ENCODE results near the gene NAT9. TPM values are rescaled to one million over a fixed set of nuclear protein-coding genes. Genes with fewer than 3 reads are reported as not detected.

Gene NAT9
- polyA plus RNA-seq, 1 experiment, result 33.6 TPM

- no peak overlapping the region for H3K4me3 ChIP-seq (ENCODE audit: low read depth, low read length)
- H3K27me3 ChIP-seq (ENCODE audit: control insufficient read depth, insufficient read depth, low read length), result no peaks in the 10 kb centered on the region
- TF ChIP-seq CTCF (IDR thresholded peaks at IDR 0.05; ENCODE audit: low read depth, low read length), result no peak
Observed at GRCh38 chr17:74767111-74767516, 9.0 kb downstream of the NAT9 start.

DNA sequence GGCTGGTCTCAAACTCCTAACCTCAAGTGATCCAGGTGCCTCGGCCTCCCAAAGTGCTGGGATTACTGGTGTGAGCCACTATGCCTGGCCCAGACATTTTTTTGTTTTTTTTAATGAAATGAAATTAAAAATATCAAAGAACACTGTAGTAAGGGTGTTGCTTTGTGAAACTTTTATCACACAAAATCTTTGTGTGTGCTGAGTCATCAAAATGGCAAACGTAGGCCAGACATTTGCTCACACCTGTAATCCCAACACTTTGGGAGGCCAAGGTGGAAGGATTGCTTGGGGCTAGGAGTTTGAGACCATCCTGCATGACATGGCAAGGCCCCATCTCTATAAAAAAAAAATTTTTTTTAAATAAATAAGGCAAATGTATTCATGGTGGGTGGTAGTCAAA lies 9.7 kb downstream of the NAT9 start:
- Histone ChIP-seq H3K27ac (ENCODE audit: low read depth, low read length) (no peak overlapping the region), H3K9me3 (ENCODE audit: control insufficient read depth, insufficient read depth, low read length) (no peaks in the 10 kb centered on the region; the same call in 1 of the 2 replicates), H3K4me3 (ENCODE audit: low read depth, low read length) (no peak overlapping the region), H3K27me3 (ENCODE audit: control insufficient read depth, insufficient read depth, low read length) (no peaks in the 10 kb centered on the region)
- ChIA-PET POLR2A (no interaction called here), CTCF (interaction anchor here (1.0 to 1.2 kb wide), 2 partner anchors 22 to 99 kb away, joined by 3 to 4 read pairs; no protein-coding TSS in a partner anchor)
- no peak for DNase-seq (ENCODE audit: low read depth, low spot score)
- TF ChIP-seq CTCF (IDR thresholded peaks at IDR 0.05; ENCODE audit: low read depth, low read length), result no peak

More at GRCh38 chr17:74767111-74767516, 9.0 kb downstream of the NAT9 start:
- ChIA-PET CTCF (interaction anchor here (0.7 to 1.5 kb wide), 4 partner anchors 17 to 98 kb away, joined by 3 to 6 read pairs (median 4); no protein-coding TSS in a partner anchor), POLR2A (no interaction called here)
- H3K27ac ChIP-seq (ENCODE audit: low read depth, low read length), result no peak overlapping the region
- no peak for DNase-seq (ENCODE audit: low read depth, low spot score)
- H3K9me3 ChIP-seq (ENCODE audit: control insufficient read depth, insufficient read depth, low read length), result no peaks in the 10 kb centered on the region; the same call in 1 of the 2 replicates

DNA sequence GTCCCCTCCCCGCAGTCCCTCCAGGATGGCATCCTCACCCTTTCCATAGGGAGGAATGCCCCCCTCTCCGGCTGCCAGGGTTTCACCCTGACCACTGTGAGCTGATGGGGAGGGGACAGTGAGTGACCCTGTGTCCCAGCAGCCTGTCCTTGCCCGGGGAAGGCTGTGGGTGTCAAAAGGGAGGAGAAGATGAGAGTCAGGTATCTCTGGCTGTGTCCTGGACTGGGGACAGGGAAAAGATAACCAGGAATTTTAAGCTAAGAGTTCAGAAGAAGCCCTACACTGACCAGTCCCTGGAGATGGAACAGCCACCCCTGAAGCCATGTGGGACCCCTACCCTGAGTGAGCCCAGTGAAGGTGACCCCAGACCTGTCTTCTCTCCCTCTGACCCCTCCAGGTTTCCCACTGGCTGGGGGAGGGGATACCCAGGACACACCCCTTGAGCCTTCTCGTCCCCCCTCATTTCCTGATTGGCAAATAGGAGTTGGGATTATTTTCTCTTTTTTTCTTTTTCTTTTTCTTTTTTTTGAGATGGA lies 11.3 kb downstream of the NAT9 start:
- Histone ChIP-seq H3K9me3 (ENCODE audit: control insufficient read depth, insufficient read depth, low read length) (no peaks in the 10 kb centered on the region; the same call in 1 of the 2 replicates), H3K27ac (ENCODE audit: low read depth, low read length) (no peak overlapping the region), H3K27me3 (ENCODE audit: control insufficient read depth, insufficient read depth, low read length) (no peaks in the 10 kb centered on the region), H3K4me3 (ENCODE audit: low read depth, low read length) (no peak overlapping the region)
- ChIA-PET POLR2A (no interaction called here), CTCF (interaction anchor here (1.3 kb wide), 1 partner anchor 98 kb away, joined by 3 read pairs; no protein-coding TSS in a partner anchor)
- TF ChIP-seq CTCF (IDR thresholded peaks at IDR 0.05; ENCODE audit: low read depth, low read length), result no peak
- no peak for DNase-seq (ENCODE audit: low read depth, low spot score)

DNA sequence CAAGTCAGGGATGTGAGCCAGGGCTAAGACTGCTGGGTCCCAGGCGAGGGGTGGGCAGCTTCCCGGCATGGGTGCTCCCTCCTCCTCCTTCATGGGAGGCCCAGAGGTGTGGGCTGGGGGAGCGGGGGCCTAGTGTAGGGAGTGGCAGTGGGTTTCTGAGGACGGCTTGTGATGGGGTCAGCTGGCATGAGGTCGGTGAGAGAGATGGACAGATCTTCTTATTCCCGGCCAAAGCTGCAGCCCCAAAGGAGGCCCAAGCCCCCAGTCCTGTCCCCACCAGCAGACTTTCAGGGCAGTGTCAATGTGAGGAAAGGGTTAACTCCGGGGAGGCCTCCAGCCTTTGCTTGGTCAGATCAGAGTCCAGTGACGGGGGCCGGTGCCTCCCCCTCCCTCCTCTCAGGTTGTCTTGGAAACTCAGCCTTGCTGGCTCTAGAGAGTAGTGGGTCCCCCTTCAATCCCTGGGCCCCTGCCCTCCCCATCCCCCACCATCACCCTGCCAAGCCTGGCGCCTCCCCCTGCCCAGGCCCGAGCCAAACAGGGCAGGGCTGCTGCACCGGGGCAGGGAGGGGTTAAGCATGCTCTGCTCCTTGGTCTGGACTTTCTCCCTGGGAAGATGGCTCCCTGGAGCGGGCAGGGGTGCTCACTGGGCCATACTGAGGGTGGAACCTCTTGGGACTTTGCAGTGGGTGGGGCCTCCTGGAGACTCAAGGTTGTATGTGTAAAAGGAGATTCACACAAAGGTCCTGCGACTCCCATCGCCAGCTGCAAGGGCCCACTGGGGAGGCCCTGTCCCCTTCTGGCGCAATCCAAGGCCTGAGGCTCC lies 12.4 kb downstream of the NAT9 start:
- no peak for TF ChIP-seq CTCF (IDR thresholded peaks at IDR 0.05; ENCODE audit: low read depth, low read length)
- no peak for DNase-seq (ENCODE audit: low read depth, low spot score)
- POLR2A ChIA-PET, result interaction anchor here (0.7 kb wide), 1 partner anchor 7 kb away, joined by 5 read pairs; no protein-coding TSS in a partner anchor
- no peaks in the 10 kb centered on the region for H3K27me3 ChIP-seq (ENCODE audit: control insufficient read depth, insufficient read depth, low read length)
- CTCF ChIA-PET, result interaction anchor here (0.9 to 1.3 kb wide), 2 partner anchors 18 to 99 kb away, joined by 3 to 4 read pairs; no protein-coding TSS in a partner anchor
- no peaks in the 10 kb centered on the region; the same call in 1 of the 2 replicates for H3K9me3 ChIP-seq (ENCODE audit: control insufficient read depth, insufficient read depth, low read length)
- H3K4me3 ChIP-seq (ENCODE audit: low read depth, low read length), result no peak overlapping the region
- no peak overlapping the region for H3K27ac ChIP-seq (ENCODE audit: low read depth, low read length)

DNA sequence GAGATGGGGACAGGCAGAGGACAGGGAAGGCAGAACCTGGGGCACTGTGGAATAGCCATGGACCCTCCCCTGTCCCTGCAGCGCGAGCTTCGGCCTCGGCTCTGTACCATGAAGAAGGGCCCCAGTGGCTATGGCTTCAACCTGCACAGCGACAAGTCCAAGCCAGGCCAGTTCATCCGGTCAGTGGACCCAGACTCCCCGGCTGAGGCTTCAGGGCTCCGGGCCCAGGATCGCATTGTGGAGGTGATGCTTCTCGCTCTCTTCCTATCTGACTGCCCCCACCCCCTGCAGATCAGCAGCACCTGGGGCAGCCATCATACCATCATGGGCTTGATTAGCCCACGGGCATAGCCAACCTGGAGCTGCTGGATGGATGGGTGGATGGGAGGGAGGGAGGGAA lies 14.2 kb downstream of the NAT9 start:
- CTCF ChIA-PET, result interaction anchor here (2.2 to 2.9 kb wide), 2 partner anchors 9 to 17 kb away, joined by 8 to 10 read pairs; no protein-coding TSS in a partner anchor
- H3K27ac ChIP-seq (ENCODE audit: low read depth, low read length), result no peak overlapping the region
- H3K27me3 ChIP-seq (ENCODE audit: control insufficient read depth, insufficient read depth, low read length), result no peaks in the 10 kb centered on the region
- no peaks in the 10 kb centered on the region; the same call in 1 of the 2 replicates for H3K9me3 ChIP-seq (ENCODE audit: control insufficient read depth, insufficient read depth, low read length)
- no peak for TF ChIP-seq CTCF (IDR thresholded peaks at IDR 0.05; ENCODE audit: low read depth, low read length)
- POLR2A ChIA-PET, result no interaction called here
- no peak overlapping the region for H3K4me3 ChIP-seq (ENCODE audit: low read depth, low read length)
- no peak for DNase-seq (ENCODE audit: low read depth, low spot score)
